ENCODE measurements around the gene ZFAND2A. TPM values are rescaled to one million over a fixed set of nuclear protein-coding genes. Genes with fewer than 3 reads are reported as not detected.
"Not testable (repeated sequence)": the region's sequence is repeated elsewhere in the genome, so short reads cannot be mapped to it uniquely, and the experiment has no call there.

The ZFAND2A gene
- total RNA-seq, 2 donors from 2014 or later = 62.2 to 71.3 TPM

DNA sequence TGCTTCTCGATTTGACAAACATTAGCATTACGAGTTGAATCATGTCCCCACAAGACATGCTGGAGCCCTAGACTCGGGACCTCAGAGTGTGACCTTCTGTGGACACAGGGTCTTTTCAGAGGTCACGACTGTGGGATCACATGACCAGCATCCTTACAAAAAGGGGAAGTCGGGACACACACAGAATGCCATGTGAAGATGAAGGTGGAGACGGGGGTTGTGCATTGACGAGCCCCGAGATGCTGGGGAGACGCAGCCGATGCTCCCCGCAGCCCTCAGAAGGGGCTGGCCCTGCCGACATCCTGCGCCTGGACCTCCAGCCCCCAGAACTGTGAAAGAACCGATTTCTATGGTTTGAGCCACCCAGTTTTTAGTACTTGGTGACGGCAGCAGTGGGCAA, 7.5 kb downstream of the ZFAND2A start:
- H3K4me1 Mint-ChIP-seq (ENCODE audit: low read depth) = no peaks in the 10 kb centered on the region
- no peak overlapping the region for H3K4me3 Mint-ChIP-seq
- DNase-seq (no peak), ATAC-seq (replicated peaks in 1 of 2) (no peak)
- no peaks in the 10 kb centered on the region for H3K27me3 Mint-ChIP-seq (ENCODE audit: low read depth)
- no peaks in the 10 kb centered on the region for H3K9me3 Mint-ChIP-seq
- no peak overlapping the region for H3K27ac Mint-ChIP-seq
- peaks cover 4 to 8% of the 10 kb centered on the region in 2 donors for H3K36me3 Mint-ChIP-seq (ENCODE audit: insufficient read depth in 2 of 2)

DNA sequence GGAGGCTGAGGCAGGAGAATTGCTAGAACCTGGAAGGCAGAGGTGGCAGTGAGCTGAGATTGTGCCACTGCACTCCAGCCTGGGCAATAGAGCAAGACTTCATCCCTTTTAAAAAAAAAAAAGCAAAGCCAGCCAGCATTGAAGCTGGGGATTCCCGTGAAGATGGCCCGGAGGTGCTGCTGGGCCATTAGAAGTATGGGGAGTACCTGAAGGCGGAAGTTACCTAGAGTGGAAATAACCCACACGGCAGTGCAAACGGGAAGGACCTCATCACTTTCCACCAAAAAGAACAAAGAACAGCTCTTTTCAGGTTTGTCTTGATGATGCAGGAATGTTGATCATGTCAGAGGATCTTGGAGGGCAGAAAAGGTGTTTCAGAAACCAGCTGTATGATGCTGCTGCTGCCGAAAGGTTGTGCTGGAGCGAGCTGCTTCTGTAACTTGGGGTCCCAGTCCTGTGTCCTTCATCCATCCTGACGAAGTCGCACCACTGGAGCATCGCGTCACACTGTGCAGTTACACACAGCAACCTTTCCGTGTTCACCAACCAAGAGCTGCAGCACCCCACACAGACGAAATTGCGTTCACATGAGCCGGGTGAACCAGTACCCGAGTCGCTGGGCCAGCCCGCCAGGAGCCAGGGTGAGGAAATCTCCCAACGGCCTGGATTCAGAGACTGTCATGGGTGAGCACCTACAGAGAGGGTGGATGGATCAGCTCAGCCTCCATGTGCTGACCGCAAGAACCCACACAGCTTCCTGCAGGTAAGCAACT, 8.2 kb downstream of the ZFAND2A start:
- Mint-ChIP-seq H3K9me3 (no peaks in the 10 kb centered on the region), H3K4me3 (no peak overlapping the region), H3K27me3 (ENCODE audit: low read depth) (no peaks in the 10 kb centered on the region), H3K4me1 (ENCODE audit: low read depth) (no peaks in the 10 kb centered on the region), H3K36me3 (ENCODE audit: insufficient read depth in 2 of 2) (peaks cover 4 to 8% of the 10 kb centered on the region in 2 donors), H3K27ac (no peak overlapping the region)
- DNase-seq (no peak), ATAC-seq (replicated peaks in 1 of 2) (no peak)

DNA sequence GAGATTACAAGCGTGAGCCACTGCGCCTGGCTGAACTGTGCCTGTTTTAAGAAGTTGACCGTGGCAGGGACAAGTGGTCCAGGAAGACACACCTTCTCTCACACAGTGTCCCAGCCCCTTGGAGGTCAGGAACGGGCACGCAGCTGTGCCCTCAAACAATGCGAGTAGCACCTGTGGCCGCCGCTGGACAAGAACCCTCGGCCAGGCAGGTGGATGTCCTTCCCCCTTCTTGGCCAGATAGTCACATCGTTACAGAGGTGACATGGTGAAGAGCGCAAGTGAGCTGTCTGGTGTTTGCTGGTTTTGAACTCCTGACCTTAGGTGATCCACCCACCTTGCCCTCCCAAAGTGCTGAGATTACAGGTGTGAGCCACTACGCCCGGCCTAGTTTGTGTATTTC, 8.8 kb downstream of the ZFAND2A start:
- Mint-ChIP-seq H3K4me1 (ENCODE audit: low read depth) (no peaks in the 10 kb centered on the region), H3K27me3 (ENCODE audit: low read depth) (no peaks in the 10 kb centered on the region), H3K36me3 (ENCODE audit: insufficient read depth in 2 of 2) (peaks cover 4 to 8% of the 10 kb centered on the region in 2 donors)

DNA sequence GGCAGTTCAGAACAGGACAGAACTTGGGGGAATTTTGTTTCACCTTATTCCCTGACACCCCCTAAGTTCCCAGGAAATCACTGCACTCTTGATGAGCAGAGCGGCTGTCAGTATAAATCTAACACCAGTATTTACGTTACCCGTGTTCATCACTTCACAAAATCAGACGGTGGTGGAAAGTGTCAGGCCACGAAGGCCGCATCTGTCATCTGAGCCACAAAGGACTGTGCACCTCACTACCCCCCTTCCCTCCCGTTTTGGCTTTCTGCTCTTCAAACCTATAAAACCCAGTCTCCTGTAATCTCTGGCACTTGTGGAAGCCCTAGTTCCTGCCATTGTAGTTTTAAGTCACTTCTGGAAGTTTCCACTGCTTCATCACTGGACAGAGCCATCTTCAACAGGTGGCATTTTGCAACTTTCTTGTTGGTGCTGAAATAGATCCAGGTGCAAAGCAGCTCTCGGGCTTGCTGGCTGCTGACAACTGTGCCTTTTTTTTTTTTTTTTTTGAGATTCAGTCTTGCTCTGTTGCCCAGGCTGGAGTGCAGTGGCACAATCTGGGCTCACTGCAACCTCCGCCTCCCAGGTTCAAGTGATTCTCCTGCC, 9.5 kb downstream of the ZFAND2A start:
- no peaks in the 10 kb centered on the region for H3K4me1 Mint-ChIP-seq (ENCODE audit: low read depth)
- no peaks in the 10 kb centered on the region for H3K9me3 Mint-ChIP-seq
- DNase-seq = no peak
- H3K4me3 Mint-ChIP-seq = no peak overlapping the region
- ATAC-seq (replicated peaks in 1 of 2) = no peak
- no peak overlapping the region for H3K27ac Mint-ChIP-seq
- H3K36me3 Mint-ChIP-seq (ENCODE audit: insufficient read depth in 2 of 2) = peaks cover 4 to 8% of the 10 kb centered on the region in 2 donors
- H3K27me3 Mint-ChIP-seq (ENCODE audit: low read depth) = no peaks in the 10 kb centered on the region

More for the DNA sequence above, 8.8 kb downstream of the ZFAND2A start:
- no peak overlapping the region for H3K4me3 Mint-ChIP-seq
- no peaks in the 10 kb centered on the region for H3K9me3 Mint-ChIP-seq
- ATAC-seq (replicated peaks in 1 of 2) (no peak), DNase-seq (no peak)
- no peak overlapping the region for H3K27ac Mint-ChIP-seq

DNA sequence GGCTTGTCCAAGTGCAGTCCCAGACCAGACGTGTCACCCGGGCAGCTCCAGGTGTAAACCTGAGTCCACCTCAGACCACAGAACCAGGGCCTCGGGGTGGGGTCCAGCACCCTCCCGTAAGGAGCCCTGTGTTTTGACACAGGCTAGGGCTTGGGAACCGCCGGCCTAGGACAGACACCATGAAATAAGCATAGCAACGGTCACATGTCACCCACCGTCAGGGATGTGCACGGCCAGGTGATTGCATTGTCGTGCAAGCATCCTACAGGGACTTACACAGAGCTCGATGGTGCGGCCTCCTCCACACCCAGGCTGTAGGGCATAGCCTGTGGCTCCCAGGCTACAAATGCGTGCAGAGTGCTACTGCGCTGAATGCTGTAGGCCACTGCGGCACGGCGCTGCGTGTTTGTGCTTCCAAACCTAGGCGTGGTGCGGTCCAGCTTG, 10.6 kb downstream of the ZFAND2A start:
- Mint-ChIP-seq H3K27me3 (ENCODE audit: low read depth) (no peaks in the 10 kb centered on the region), H3K4me3 (no peak overlapping the region), H3K9me3 (no peaks in the 10 kb centered on the region), H3K27ac (no peak overlapping the region), H3K36me3 (ENCODE audit: insufficient read depth in 2 of 2) (peaks cover 4 to 8% of the 10 kb centered on the region in 2 donors), H3K4me1 (ENCODE audit: low read depth) (no peaks in the 10 kb centered on the region)
- ATAC-seq (replicated peaks in 1 of 2) (peak in 1 of 2 donors; percentile 29), DNase-seq (no peak)

DNA sequence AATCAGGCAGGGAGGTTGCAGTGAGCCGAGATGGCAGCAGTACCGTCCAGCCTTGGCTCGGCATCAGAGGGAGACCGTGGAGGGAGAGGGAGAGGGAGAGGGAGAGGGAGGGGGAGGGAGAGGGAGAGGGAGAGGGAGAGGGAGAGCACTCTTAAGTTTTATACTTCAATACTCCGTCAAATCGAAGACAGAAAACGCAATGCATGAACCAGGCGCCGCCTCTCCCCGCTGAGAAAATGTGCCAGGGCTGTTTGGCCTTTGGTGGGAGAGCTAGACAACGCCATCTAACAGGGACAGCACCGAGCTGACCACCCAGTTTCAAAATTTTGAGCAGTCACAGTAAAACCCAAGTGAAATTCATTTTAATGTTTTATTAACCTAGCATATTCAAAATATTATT, 12.1 kb downstream of the ZFAND2A start:
- not testable (repeated sequence) for H3K36me3 Mint-ChIP-seq (ENCODE audit: insufficient read depth in 2 of 2); H3K9me3 Mint-ChIP-seq; DNase-seq; H3K4me3 Mint-ChIP-seq; H3K4me1 Mint-ChIP-seq (ENCODE audit: low read depth); ATAC-seq (replicated peaks in 1 of 2); H3K27ac Mint-ChIP-seq; H3K27me3 Mint-ChIP-seq (ENCODE audit: low read depth)

DNA sequence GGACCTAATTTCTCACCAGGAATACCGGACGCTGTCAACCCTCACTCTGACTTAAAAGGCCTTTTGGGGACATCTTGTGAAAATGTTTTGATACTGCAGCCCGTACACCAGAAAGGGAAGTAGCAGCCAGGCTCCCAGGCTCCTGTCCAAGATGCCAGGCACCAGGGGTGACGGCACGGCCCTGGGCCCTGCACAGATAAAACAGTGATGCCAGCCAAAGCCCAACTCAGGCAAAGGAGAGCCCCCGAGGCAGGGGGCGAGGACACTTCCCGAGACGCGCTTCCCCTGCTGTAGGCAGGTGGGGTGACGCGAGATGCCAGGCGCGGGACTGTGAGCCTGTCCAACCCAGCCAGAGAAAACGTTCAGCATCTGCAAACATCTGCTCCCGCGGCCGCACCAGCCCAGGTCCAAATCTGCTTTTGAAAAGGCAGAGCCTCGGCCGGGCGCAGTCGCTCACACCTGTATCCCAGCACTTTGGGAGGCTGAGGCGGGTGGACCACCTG, 15.7 kb downstream of the ZFAND2A start:
- no peak overlapping the region for H3K27ac Mint-ChIP-seq
- H3K36me3 Mint-ChIP-seq (ENCODE audit: insufficient read depth in 2 of 2) = peaks cover 0 to 3% of the 10 kb centered on the region in 2 donors
- no peak for ATAC-seq (replicated peaks in 1 of 2)
- no peak for DNase-seq
- peaks cover 16% of the 10 kb centered on the region for H3K4me1 Mint-ChIP-seq (ENCODE audit: low read depth)
- H3K27me3 Mint-ChIP-seq (ENCODE audit: low read depth) = no peaks in the 10 kb centered on the region
- H3K9me3 Mint-ChIP-seq = no peaks in the 10 kb centered on the region
- H3K4me3 Mint-ChIP-seq = no peak overlapping the region

DNA sequence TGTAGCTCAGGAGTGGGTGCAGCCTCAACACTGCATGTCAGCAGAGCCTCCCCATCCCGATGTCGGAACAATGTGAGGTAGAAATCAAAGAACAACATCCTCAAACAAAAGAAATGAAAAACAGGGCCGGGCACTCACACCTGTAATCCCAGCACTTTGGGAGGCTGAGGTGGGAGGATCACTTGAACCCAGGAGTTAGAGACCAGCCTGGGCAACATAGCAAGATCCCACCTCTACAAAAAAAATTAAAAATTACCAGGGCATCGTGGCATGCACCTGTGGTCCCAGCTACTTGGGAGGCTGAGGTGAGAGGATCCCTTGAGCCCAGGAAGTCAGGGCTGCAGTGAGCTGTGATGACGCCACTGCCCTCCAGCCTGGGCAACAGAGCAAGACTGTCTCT, 17.0 kb downstream of the ZFAND2A start:
- H3K36me3 Mint-ChIP-seq (ENCODE audit: insufficient read depth in 2 of 2); H3K27me3 Mint-ChIP-seq (ENCODE audit: low read depth); H3K9me3 Mint-ChIP-seq; H3K27ac Mint-ChIP-seq; H3K4me3 Mint-ChIP-seq; DNase-seq; ATAC-seq (replicated peaks in 1 of 2): not testable (repeated sequence)
- H3K4me1 Mint-ChIP-seq (ENCODE audit: low read depth) = peaks cover 16% of the 10 kb centered on the region

DNA sequence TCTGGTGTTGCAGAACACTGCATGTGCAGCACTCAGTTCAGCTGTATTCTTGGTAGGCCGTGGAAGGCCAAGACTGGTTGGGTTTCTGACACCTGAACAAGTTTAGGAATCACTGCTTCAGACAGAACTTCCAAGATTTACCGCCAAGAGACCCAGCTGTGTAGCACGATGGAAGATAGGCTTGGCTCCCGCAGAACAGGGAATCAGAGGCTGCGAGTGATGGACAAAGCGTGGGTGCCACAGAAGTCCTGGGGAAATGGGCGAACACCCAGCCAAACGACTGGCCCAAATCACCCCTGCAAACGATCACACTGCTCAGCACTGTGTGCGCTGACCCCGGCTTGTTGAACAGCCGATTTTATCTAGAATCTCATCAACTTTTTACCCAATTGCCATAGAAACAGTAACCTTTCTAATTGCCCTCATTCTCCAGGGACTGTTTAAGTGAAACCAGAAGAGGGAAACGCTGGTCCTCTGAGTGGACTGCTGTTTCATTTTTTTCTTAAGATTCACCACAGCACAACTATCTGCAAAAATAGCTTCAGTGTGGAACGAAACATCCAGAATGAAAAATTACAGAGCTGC, 17.9 kb downstream of the ZFAND2A start:
- Mint-ChIP-seq H3K9me3 (no peaks in the 10 kb centered on the region), H3K27ac (no peak overlapping the region), H3K27me3 (ENCODE audit: low read depth) (no peaks in the 10 kb centered on the region), H3K4me3 (no peak overlapping the region), H3K36me3 (ENCODE audit: insufficient read depth in 2 of 2) (peaks cover 0 to 3% of the 10 kb centered on the region in 2 donors), H3K4me1 (ENCODE audit: low read depth) (peaks cover 20% of the 10 kb centered on the region)
- DNase-seq (no peak), ATAC-seq (replicated peaks in 1 of 2) (no peak)

DNA sequence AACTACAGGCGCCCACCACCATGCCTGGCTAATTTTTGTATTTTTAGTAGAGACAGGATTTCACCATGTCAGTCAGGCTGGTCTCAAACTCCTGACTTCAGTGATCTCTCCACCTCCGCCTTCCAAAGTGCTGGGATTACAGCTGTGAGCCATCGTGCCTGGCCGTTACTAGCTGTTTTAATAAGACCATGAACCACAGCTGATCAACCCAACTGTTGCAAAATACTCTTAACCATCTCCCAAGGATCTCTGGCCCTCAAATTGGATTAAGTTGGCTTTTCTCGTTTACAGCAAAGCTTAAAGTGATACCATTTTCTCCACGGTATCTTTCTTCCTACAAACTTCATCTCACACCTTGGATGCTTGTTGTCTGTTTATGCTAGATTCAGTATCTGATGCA, 18.3 kb downstream of the ZFAND2A start:
- Mint-ChIP-seq H3K27me3 (ENCODE audit: low read depth) (no peaks in the 10 kb centered on the region), H3K27ac (no peak overlapping the region), H3K36me3 (ENCODE audit: insufficient read depth in 2 of 2) (peaks cover 0 to 3% of the 10 kb centered on the region in 2 donors), H3K9me3 (no peaks in the 10 kb centered on the region), H3K4me1 (ENCODE audit: low read depth) (peaks cover 25% of the 10 kb centered on the region), H3K4me3 (no peak overlapping the region)
- no peak for ATAC-seq (replicated peaks in 1 of 2)
- DNase-seq = no peak

DNA sequence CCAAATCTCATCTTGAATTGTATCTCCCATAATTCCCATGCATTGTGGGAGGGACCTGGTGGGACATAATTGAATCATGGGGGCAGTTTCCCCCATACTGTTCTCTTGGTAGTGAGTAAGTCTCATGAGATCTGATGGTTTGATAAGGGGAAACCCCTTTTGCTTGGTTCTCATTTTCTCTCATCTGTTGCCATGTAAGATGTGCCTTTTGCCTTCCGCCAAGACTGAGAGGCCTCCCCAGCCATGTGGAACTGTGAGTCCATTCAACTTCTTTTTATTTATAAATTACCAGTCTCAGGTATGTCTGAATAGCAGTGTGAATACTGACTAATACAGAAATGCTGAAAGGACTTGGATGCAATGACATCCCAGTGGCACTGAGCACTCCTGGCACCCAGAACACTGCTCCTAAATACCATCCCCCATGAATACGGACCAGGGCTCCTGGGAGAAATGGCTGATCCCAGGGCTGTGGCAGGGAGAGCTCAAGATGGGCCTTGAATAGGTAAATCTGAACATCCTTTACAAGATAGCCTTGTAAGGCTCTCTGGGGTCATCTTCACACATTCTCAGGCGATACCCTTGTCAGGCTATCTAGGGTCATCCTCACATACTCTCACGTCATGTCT, 19.4 kb downstream of the ZFAND2A start:
- ATAC-seq (replicated peaks in 1 of 2) = no peak
- DNase-seq = peak in 1 of 2 donors; percentile 20
- peaks cover 0 to 3% of the 10 kb centered on the region in 2 donors for H3K36me3 Mint-ChIP-seq (ENCODE audit: insufficient read depth in 2 of 2)
- H3K27ac Mint-ChIP-seq = no peak overlapping the region
- H3K4me1 Mint-ChIP-seq (ENCODE audit: low read depth) = peaks cover 27% of the 10 kb centered on the region
- no peaks in the 10 kb centered on the region for H3K9me3 Mint-ChIP-seq
- H3K27me3 Mint-ChIP-seq (ENCODE audit: low read depth) = no peaks in the 10 kb centered on the region
- H3K4me3 Mint-ChIP-seq = peak overlapping the region in 1 of 2 donors; percentile 41

DNA sequence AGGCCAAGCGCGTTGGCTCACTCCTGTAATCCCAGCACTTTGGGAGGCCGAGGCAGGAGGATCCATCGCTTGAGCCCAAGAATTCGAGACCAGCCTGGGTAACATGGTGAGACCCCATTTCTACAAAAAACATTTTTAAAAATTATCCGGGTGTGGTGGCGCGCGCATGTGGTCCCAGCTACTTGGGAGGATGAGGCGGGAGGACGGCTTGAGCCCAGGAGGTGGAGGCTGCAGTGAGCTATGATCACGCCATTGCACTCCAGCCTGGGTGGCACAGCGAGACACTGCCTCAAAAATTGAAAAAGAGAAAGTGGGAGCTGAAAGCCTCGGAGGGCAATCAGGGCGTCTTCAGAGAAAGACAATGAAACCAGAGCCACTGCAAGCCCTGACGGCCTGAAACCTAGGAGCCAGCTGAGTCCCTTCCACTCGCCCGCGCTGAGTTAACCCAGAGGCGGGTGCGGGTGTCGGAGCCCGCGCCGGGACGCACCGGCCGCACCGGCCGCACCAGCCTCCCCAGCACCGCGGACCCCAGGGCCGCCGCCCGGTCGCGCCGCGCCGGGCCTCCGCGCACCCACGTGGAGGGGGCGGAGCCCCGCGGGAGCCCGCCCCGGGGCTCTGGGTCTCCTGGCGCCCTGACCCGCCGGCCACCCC, 22.4 kb downstream of the ZFAND2A start:
- H3K27me3 Mint-ChIP-seq (ENCODE audit: low read depth) = no peaks in the 10 kb centered on the region

More for the DNA sequence above, 22.4 kb downstream of the ZFAND2A start:
- Mint-ChIP-seq H3K4me3 (peak overlapping the region; percentile 92 to 93), H3K4me1 (ENCODE audit: low read depth) (peaks cover 34% of the 10 kb centered on the region), H3K36me3 (ENCODE audit: insufficient read depth in 2 of 2) (peaks cover 0 to 3% of the 10 kb centered on the region in 2 donors), H3K9me3 (no peaks in the 10 kb centered on the region), H3K27ac (no peak overlapping the region)
- peak; percentile 70 to 80 for ATAC-seq (replicated peaks in 1 of 2)
- peak in 1 of 2 donors; percentile 13 for DNase-seq

Measured in activated T-cell treated with anti-CD3 and anti-CD28 coated beads, Interleukin-2, amount 50 U/mL, for 72 hours (primary cell).